Measurements from ENCODE around the gene NEDD4L.

- TF ChIP-seq CTCF (conservative IDR thresholded peaks at IDR 0.05; ENCODE audit: low read length) (no peak), EZH2phosphoT487 (IDR thresholded peaks at IDR 0.05; ENCODE audit: borderline replicate concordance, low read depth, low read length) (no peak)
Observed at GRCh38 chr18:58015065-58015780, 28.8 kb upstream of the NEDD4L start.

All from OCI-LY7 (cell line).